Stomach (tissue), 4 donors: ENCODE measurements around the gene BMPR1B.

Experiments used
- CTCF ChIP-seq, 7 experiments: fragments of 450-650 bp in 4 of 7; fragments of 200-600 bp in 3 of 7; sonication (generic) in 3 of 7; IDR thresholded peaks; one replicate each; pipeline ENCODE4 v1.5.1; 2016 to 2019; ENCODE audit warnings: antibody characterized with exemption in 7 of 7, control low read depth in 2 of 7, mild to moderate bottlenecking in 1 of 7
- EP300 ChIP-seq: sonication (generic); formaldehyde crosslinking; IDR thresholded peaks from one replicate; pipeline ENCODE4 v1.6.1; 2017; ENCODE audit warnings: antibody characterized with exemption
- POLR2A ChIP-seq, 4 donors: fragments of 450-650 bp; IDR thresholded peaks; one replicate each; pipeline ENCODE4 v1.6.1; 2016; ENCODE audit warnings: antibody characterized with exemption in 4 of 4, control low read depth in 2 of 4, mild to moderate bottlenecking in 1 of 4, moderate library complexity in 1 of 4

- TF ChIP-seq CTCF (IDR thresholded peaks at IDR 0.05) (no peak), POLR2A (IDR thresholded peaks at IDR 0.05) (no peak), EP300 (no peak)
These were observed 41.1 kb downstream of the BMPR1B start for GRCh38 chr4:94798808-94799207.
